K562 (cell line): ENCODE data around the gene IL31. TPM values are rescaled to one million over a fixed set of nuclear protein-coding genes. Genes with fewer than 3 reads are reported as not detected.
A peak's percentile ranks its signal among the peaks of the same experiment; 100 is the strongest.

Experiments
- CC2D1A ChIP-seq: fragments of 450-650 bp; IDR thresholded peaks from 2 replicates; pipeline ENCODE4 v1.6.1; 2017; ENCODE audit warnings: mild to moderate bottlenecking
- E2F5 ChIP-seq: sonication (generic); formaldehyde crosslinking; IDR thresholded peaks from 2 replicates; pipeline ENCODE4 v1.8.0; 2022; ENCODE audit warnings: mild to moderate bottlenecking, missing genetic modification reagents
- FOXK2 ChIP-seq, 2 experiments: fragments of 450-650 bp; IDR thresholded peaks in 1 of 2; conservative IDR thresholded peaks in 1 of 2; 2 replicates each; pipeline ENCODE4 v1.6.1; 2016; ENCODE audit warnings: low read depth in 2 of 2, mild to moderate bottlenecking in 1 of 2
- MCM3 ChIP-seq: fragments of 450-650 bp; IDR thresholded peaks from 2 replicates; pipeline ENCODE4 v1.6.1; 2016
- PREB ChIP-seq: sonication (generic); formaldehyde crosslinking; IDR thresholded peaks from 2 replicates; pipeline ENCODE4 v1.8.1; 2023; ENCODE audit warnings: mild to moderate bottlenecking, missing genetic modification reagents
- SRSF1 ChIP-seq: fragments of 200-400 bp; formaldehyde crosslinking; IDR thresholded peaks from 2 replicates; pipeline ENCODE4 v1.6.1; 2017; ENCODE audit warnings: mild to moderate bottlenecking, low read depth, low read length, moderate library complexity
- TCFL5 ChIP-seq: fragments of 250-450 bp; sonication (Bioruptor Pico); conservative IDR thresholded peaks from 2 replicates; pipeline ENCODE4 v1.6.1; 2021; ENCODE audit warnings: mild to moderate bottlenecking, moderate library complexity, matching md5 sums
- polyA plus RNA-seq, 8 experiments: library from polyadenylated mRNA; depleted of rRNA in 4 of 8; stranded (reverse) in 5 of 8; unstranded in 3 of 8; fragments of >200 nt; fragmentation: Nextera tagmentation in 2 of 8; fragmentation: Illumina TruSeq in 1 of 8; extraction: Ambion mirVana in 2 of 8; extraction: Trizol in 1 of 8; gene quantifications; 2 replicates each; pipeline versions ENCODE4 v1.2.1 to v1.2.3, GENCODE V29; 2011 to 2014; ENCODE audit warnings: inconsistent platforms in 1 of 8, missing spikeins in 1 of 8
- small RNA-seq: library from RNA; depleted of rRNA; stranded (forward); fragments of <200 nt; gene quantifications from one replicate; pipeline ENCODE3, GENCODE V24; 2014
- total RNA-seq, 7 experiments: library from RNA; depleted of rRNA in 6 of 7; stranded (reverse); fragments of >200 nt in 6 of 7; fragmentation: Illumina TruSeq in 2 of 7; extraction: Trizol in 2 of 7; gene quantifications; 2 replicates each; pipeline versions ENCODE4 v1.2.1 to v1.2.3, GENCODE V29; 2011 to 2021; ENCODE audit warnings: low replicate concordance in 1 of 7

Gene IL31
- total and polyA plus RNA-seq, 9 of the 15 experiments (the other 6 are each of a cell fraction or from before 2014, with no cell fraction given), result not detected

GRCh38 chr12:122123051-122123760, 50.8 kb downstream of the IL31 start (continued):
- no peak for TF ChIP-seq PREB (CRISPR knock-in tag)
- TF ChIP-seq MCM3, result no peak
- 0 out of 4 replicates have a peak, but pooled peaks of 1 of the 2 experiments have one; percentile 11 for TF ChIP-seq FOXK2 (conservative IDR thresholded peaks at IDR 0.05 in 1 of 2, IDR thresholded peaks at IDR 0.05 in 1 of 2; ENCODE audit: low read depth in 2 of 2)
- TF ChIP-seq SRSF1, result no peak
- TF ChIP-seq E2F5, result no peak
- peak; percentile 79; the same call in 1 of the 2 replicates for TF ChIP-seq CC2D1A
- TF ChIP-seq TCFL5 (CRISPR knock-in tag), result no peak

Small RNAs within 50 kb of the gene (small RNA-seq; reads per million reads assigned to genes)
- gene DIABLO, result 2.2 reads per million, percentile 83 among the genes with 10 or more reads in this experiment

Other genes starting within 250 kb of the IL31 start
- 16.1 and 23.1 TPM in 2 replicates for gene BCL7A, start 152.3 kb downstream of the IL31 start, total RNA-seq (2014; rRNA removed)
- 11.0 and 13.6 TPM in 2 replicates for gene BCL7A, start 152.3 kb downstream of the IL31 start, total RNA-seq (2014; rRNA removed; fragmentation: Illumina TruSeq; extraction: Trizol)
- gene BCL7A, start 152.3 kb downstream of the IL31 start, total RNA-seq (2015; rRNA removed; fragmentation: Illumina TruSeq; extraction: Trizol), result 14.9 TPM in 2 replicates
- gene BCL7A, start 152.3 kb downstream of the IL31 start, total RNA-seq (2021), result 19.9 and 21.9 TPM in 2 replicates
- 11.2 and 11.5 TPM in 2 replicates for gene BCL7A, start 152.3 kb downstream of the IL31 start, polyA plus RNA-seq (2011; rRNA removed)
- 19.5 and 20.1 TPM in 2 replicates for gene BCL7A, start 152.3 kb downstream of the IL31 start, polyA plus RNA-seq (2014; fragmentation: Illumina TruSeq; extraction: Trizol)
- under 1 TPM; 0.25 to 0.30 TPM for gene BCL7A, start 152.3 kb downstream of the IL31 start, polyA plus RNA-seq (2014; fragmentation: Nextera tagmentation; extraction: Ambion mirVana)
- gene BCL7A, start 152.3 kb downstream of the IL31 start, polyA plus RNA-seq (2014; rRNA removed), result 16.8 and 17.1 TPM in 2 replicates
- gene MLXIP, start 95.5 kb downstream of the IL31 start, total RNA-seq (2014; rRNA removed), result 14.7 and 36.9 TPM in 2 replicates
- 13.8 and 18.1 TPM in 2 replicates for gene MLXIP, start 95.5 kb downstream of the IL31 start, total RNA-seq (2014; rRNA removed; fragmentation: Illumina TruSeq; extraction: Trizol)
- gene MLXIP, start 95.5 kb downstream of the IL31 start, total RNA-seq (2015; rRNA removed; fragmentation: Illumina TruSeq; extraction: Trizol), result 25.8 and 28.9 TPM in 2 replicates
- gene MLXIP, start 95.5 kb downstream of the IL31 start, total RNA-seq (2021), result 65.8 and 66.3 TPM in 2 replicates
- gene MLXIP, start 95.5 kb downstream of the IL31 start, polyA plus RNA-seq (2011; rRNA removed), result 14.4 and 20.7 TPM in 2 replicates
- gene MLXIP, start 95.5 kb downstream of the IL31 start, polyA plus RNA-seq (2014; fragmentation: Illumina TruSeq; extraction: Trizol), result 40.7 and 46.7 TPM in 2 replicates
- 1 to 10 TPM; 2.2 to 3.8 TPM for gene MLXIP, start 95.5 kb downstream of the IL31 start, polyA plus RNA-seq (2014; fragmentation: Nextera tagmentation; extraction: Ambion mirVana)
- 26.0 and 26.5 TPM in 2 replicates for gene MLXIP, start 95.5 kb downstream of the IL31 start, polyA plus RNA-seq (2014; rRNA removed)
- 0.12 TPM in 1 of 2 replicates, not detected in the other for gene LRRC43, start 8.9 kb upstream of the IL31 start, total RNA-seq (2014; rRNA removed)
- gene LRRC43, start 8.9 kb upstream of the IL31 start, total RNA-seq (2014; rRNA removed; fragmentation: Illumina TruSeq; extraction: Trizol), result not detected in 2 replicates
- gene LRRC43, start 8.9 kb upstream of the IL31 start, total RNA-seq (2015; rRNA removed; fragmentation: Illumina TruSeq; extraction: Trizol), result not detected in 2 replicates
- gene LRRC43, start 8.9 kb upstream of the IL31 start, total RNA-seq (2021), result not detected in 2 replicates
- gene LRRC43, start 8.9 kb upstream of the IL31 start, polyA plus RNA-seq (2011; rRNA removed), result 0.16 TPM in 1 of 2 replicates, not detected in the other
- not detected in 2 replicates for gene LRRC43, start 8.9 kb upstream of the IL31 start, polyA plus RNA-seq (2014; fragmentation: Illumina TruSeq; extraction: Trizol)
- not detected for gene LRRC43, start 8.9 kb upstream of the IL31 start, polyA plus RNA-seq (2014; fragmentation: Nextera tagmentation; extraction: Ambion mirVana)
- 0.19 and 0.84 TPM in 2 replicates for gene LRRC43, start 8.9 kb upstream of the IL31 start, polyA plus RNA-seq (2014; rRNA removed)
- 1.1 TPM in 2 replicates for gene B3GNT4, start 29.5 kb upstream of the IL31 start, total RNA-seq (2014; rRNA removed)
- gene B3GNT4, start 29.5 kb upstream of the IL31 start, total RNA-seq (2014; rRNA removed; fragmentation: Illumina TruSeq; extraction: Trizol), result 0.61 and 1.3 TPM in 2 replicates
- gene B3GNT4, start 29.5 kb upstream of the IL31 start, total RNA-seq (2015; rRNA removed; fragmentation: Illumina TruSeq; extraction: Trizol), result 0.54 and 1.1 TPM in 2 replicates
- gene B3GNT4, start 29.5 kb upstream of the IL31 start, total RNA-seq (2021), result 1.6 and 2.2 TPM in 2 replicates
- 1.6 and 4.1 TPM in 2 replicates for gene B3GNT4, start 29.5 kb upstream of the IL31 start, polyA plus RNA-seq (2011; rRNA removed)
- 1.9 and 3.2 TPM in 2 replicates for gene B3GNT4, start 29.5 kb upstream of the IL31 start, polyA plus RNA-seq (2014; fragmentation: Illumina TruSeq; extraction: Trizol)
- under 1 TPM; 0.17 to 0.34 TPM for gene B3GNT4, start 29.5 kb upstream of the IL31 start, polyA plus RNA-seq (2014; fragmentation: Nextera tagmentation; extraction: Ambion mirVana)
- gene B3GNT4, start 29.5 kb upstream of the IL31 start, polyA plus RNA-seq (2014; rRNA removed), result 1.5 and 1.6 TPM in 2 replicates
- gene DIABLO, start 51.8 kb upstream of the IL31 start, total RNA-seq (2014; rRNA removed), result 83.6 and 90.0 TPM in 2 replicates
- gene DIABLO, start 51.8 kb upstream of the IL31 start, total RNA-seq (2014; rRNA removed; fragmentation: Illumina TruSeq; extraction: Trizol), result 86.3 and 88.3 TPM in 2 replicates
- 80.4 and 86.2 TPM in 2 replicates for gene DIABLO, start 51.8 kb upstream of the IL31 start, total RNA-seq (2015; rRNA removed; fragmentation: Illumina TruSeq; extraction: Trizol)
- 79.3 and 80.1 TPM in 2 replicates for gene DIABLO, start 51.8 kb upstream of the IL31 start, total RNA-seq (2021)
- 48.8 and 51.5 TPM in 2 replicates for gene DIABLO, start 51.8 kb upstream of the IL31 start, polyA plus RNA-seq (2011; rRNA removed)
- 93.2 and 101 TPM in 2 replicates for gene DIABLO, start 51.8 kb upstream of the IL31 start, polyA plus RNA-seq (2014; fragmentation: Illumina TruSeq; extraction: Trizol)
- gene DIABLO, start 51.8 kb upstream of the IL31 start, polyA plus RNA-seq (2014; fragmentation: Nextera tagmentation; extraction: Ambion mirVana), result 10 to 100 TPM; 37.3 to 57.9 TPM
- gene DIABLO, start 51.8 kb upstream of the IL31 start, polyA plus RNA-seq (2014; rRNA removed), result 72.4 and 75.4 TPM in 2 replicates
- gene VPS33A, start 92.3 kb upstream of the IL31 start, total RNA-seq (2014; rRNA removed), result 27.3 and 34.9 TPM in 2 replicates
- gene VPS33A, start 92.3 kb upstream of the IL31 start, total RNA-seq (2014; rRNA removed; fragmentation: Illumina TruSeq; extraction: Trizol), result 27.0 and 31.3 TPM in 2 replicates
- gene VPS33A, start 92.3 kb upstream of the IL31 start, total RNA-seq (2015; rRNA removed; fragmentation: Illumina TruSeq; extraction: Trizol), result 25.0 and 25.3 TPM in 2 replicates
- 33.4 and 34.3 TPM in 2 replicates for gene VPS33A, start 92.3 kb upstream of the IL31 start, total RNA-seq (2021)
- gene VPS33A, start 92.3 kb upstream of the IL31 start, polyA plus RNA-seq (2011; rRNA removed), result 17.5 and 23.5 TPM in 2 replicates
- gene VPS33A, start 92.3 kb upstream of the IL31 start, polyA plus RNA-seq (2014; fragmentation: Illumina TruSeq; extraction: Trizol), result 32.9 and 33.2 TPM in 2 replicates
- gene VPS33A, start 92.3 kb upstream of the IL31 start, polyA plus RNA-seq (2014; fragmentation: Nextera tagmentation; extraction: Ambion mirVana), result 10 to 100 TPM; 10.6 to 14.9 TPM
- 23.0 and 23.6 TPM in 2 replicates for gene VPS33A, start 92.3 kb upstream of the IL31 start, polyA plus RNA-seq (2014; rRNA removed)
- 19.7 and 20.1 TPM in 2 replicates for gene CLIP1, start 248.4 kb upstream of the IL31 start, total RNA-seq (2014; rRNA removed)
- 29.6 and 39.5 TPM in 2 replicates for gene CLIP1, start 248.4 kb upstream of the IL31 start, total RNA-seq (2014; rRNA removed; fragmentation: Illumina TruSeq; extraction: Trizol)
- 33.3 and 33.9 TPM in 2 replicates for gene CLIP1, start 248.4 kb upstream of the IL31 start, total RNA-seq (2015; rRNA removed; fragmentation: Illumina TruSeq; extraction: Trizol)
- 24.9 and 27.8 TPM in 2 replicates for gene CLIP1, start 248.4 kb upstream of the IL31 start, total RNA-seq (2021)
- 31.9 and 34.5 TPM in 2 replicates for gene CLIP1, start 248.4 kb upstream of the IL31 start, polyA plus RNA-seq (2011; rRNA removed)
- 27.3 and 27.6 TPM in 2 replicates for gene CLIP1, start 248.4 kb upstream of the IL31 start, polyA plus RNA-seq (2014; fragmentation: Illumina TruSeq; extraction: Trizol)
- 1 to 10 TPM; 5.8 to 6.1 TPM for gene CLIP1, start 248.4 kb upstream of the IL31 start, polyA plus RNA-seq (2014; fragmentation: Nextera tagmentation; extraction: Ambion mirVana)
- 19.1 and 21.2 TPM in 2 replicates for gene CLIP1, start 248.4 kb upstream of the IL31 start, polyA plus RNA-seq (2014; rRNA removed)